Lower leg skin (tissue), 3 donors: Measurements from ENCODE around the gene GPHB5.

Experiments used
- POLR2A ChIP-seq, 2 donors: fragments of 450-650 bp; IDR thresholded peaks; one replicate each; pipeline ENCODE4 v1.6.1; 2016 to 2017; ENCODE audit warnings: antibody characterized with exemption in 2 of 2, mild to moderate bottlenecking in 1 of 2, moderate library complexity in 1 of 2
- TF ChIP-seq, protein P1 (sequence below), 3 donors: fragments of 450-650 bp; IDR thresholded peaks; one replicate each; pipeline ENCODE4 v1.5.1; 2016; ENCODE audit warnings: antibody characterized with exemption in 3 of 3, mild to moderate bottlenecking in 3 of 3, moderate library complexity in 2 of 3

DNA sequence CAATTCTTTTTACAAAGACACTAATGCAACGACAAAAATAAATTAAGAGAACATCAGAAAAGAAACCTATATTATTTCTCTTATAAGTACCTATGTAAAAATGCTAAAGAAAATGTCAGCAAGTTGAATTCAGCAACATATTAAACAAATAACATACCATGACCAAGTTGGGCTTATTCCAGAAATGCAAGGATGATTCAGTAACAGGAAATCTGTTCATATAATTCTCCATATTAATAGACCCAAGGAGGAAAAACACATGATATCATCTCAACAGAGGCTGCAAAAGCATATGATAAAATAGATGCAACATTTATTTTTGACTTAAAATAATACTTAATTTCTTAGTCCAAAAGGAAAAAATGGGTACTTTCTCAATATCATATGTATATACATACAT is 25.1 kb upstream of the GPHB5 start:
- TF ChIP-seq POLR2A (IDR thresholded peaks at IDR 0.05): no peak
- TF ChIP-seq, protein P1, sequence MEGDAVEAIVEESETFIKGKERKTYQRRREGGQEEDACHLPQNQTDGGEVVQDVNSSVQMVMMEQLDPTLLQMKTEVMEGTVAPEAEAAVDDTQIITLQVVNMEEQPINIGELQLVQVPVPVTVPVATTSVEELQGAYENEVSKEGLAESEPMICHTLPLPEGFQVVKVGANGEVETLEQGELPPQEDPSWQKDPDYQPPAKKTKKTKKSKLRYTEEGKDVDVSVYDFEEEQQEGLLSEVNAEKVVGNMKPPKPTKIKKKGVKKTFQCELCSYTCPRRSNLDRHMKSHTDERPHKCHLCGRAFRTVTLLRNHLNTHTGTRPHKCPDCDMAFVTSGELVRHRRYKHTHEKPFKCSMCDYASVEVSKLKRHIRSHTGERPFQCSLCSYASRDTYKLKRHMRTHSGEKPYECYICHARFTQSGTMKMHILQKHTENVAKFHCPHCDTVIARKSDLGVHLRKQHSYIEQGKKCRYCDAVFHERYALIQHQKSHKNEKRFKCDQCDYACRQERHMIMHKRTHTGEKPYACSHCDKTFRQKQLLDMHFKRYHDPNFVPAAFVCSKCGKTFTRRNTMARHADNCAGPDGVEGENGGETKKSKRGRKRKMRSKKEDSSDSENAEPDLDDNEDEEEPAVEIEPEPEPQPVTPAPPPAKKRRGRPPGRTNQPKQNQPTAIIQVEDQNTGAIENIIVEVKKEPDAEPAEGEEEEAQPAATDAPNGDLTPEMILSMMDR (IDR thresholded peaks at IDR 0.05): no peak
